Psoas muscle (tissue), 8 donors: ENCODE measurements around the gene CR1. TPM values are rescaled to one million over a fixed set of nuclear protein-coding genes. Genes with fewer than 3 reads are reported as not detected.
A peak's percentile ranks its signal among the peaks of the same experiment; 100 is the strongest.
"Not testable (repeated sequence)": the region's sequence is repeated elsewhere in the genome, so short reads cannot be mapped to it uniquely, and the experiment has no call there.

Experiments
- ATAC-seq, 4 donors: fragments of 200-7000 bp; cut with Tn5 transposase; one replicate each; pipeline ENCODE4 v1.9.1; 2020; ENCODE audit warnings: moderate library complexity in 3 of 4, mild to moderate bottlenecking in 2 of 4
- DNase-seq, 2 donors: peaks; one replicate each; pipeline ENCODE4 v3.0.0-alpha.2; 2020
- H3K27ac ChIP-seq: fragments of 200-600 bp; one replicate; pipeline ENCODE4 v1.8.0; 2022
- H3K27me3 ChIP-seq, 3 donors: fragments of 200-600 bp in 1 of 3; one replicate each; pipeline versions ENCODE4 v1.6.1 to v1.8.0; 2013 to 2022; ENCODE audit warnings: low read length in 2 of 3, mild to moderate bottlenecking in 2 of 3, moderate library complexity in 1 of 3; ENCODE audit not compliant: insufficient read depth in 3 of 3
- H3K36me3 ChIP-seq, 2 donors: fragments of 200-600 bp in 1 of 2; one replicate each; pipeline versions ENCODE4 v1.6.1 to v1.8.0; 2013 to 2022; ENCODE audit warnings: low read depth in 1 of 2, mild to moderate bottlenecking in 1 of 2, moderate library complexity in 1 of 2; ENCODE audit not compliant: insufficient read depth in 1 of 2
- H3K4me1 ChIP-seq: fragments of 200-600 bp; one replicate; pipeline ENCODE4 v1.8.0; 2022
- H3K4me3 ChIP-seq: fragments of 200-600 bp; one replicate; pipeline ENCODE4 v1.8.0; 2022; ENCODE audit warnings: mild to moderate bottlenecking
- H3K9me3 ChIP-seq: fragments of 200-600 bp; one replicate; pipeline ENCODE4 v1.8.0; 2022
- CTCF ChIP-seq: fragments of 200-600 bp; IDR thresholded peaks from one replicate; pipeline ENCODE4 v1.8.0; 2022; ENCODE audit warnings: antibody characterized with exemption
- WGBS, 3 donors: extraction: QIAGEN DNeasy Blood & Tissue Kit; methylation state at CpG; one replicate each; pipeline versions ENCODE4 v1.1.6 to v1.1.7; 2013; 5-methylcytosine and 5-hydroxymethylcytosine counted together
- intact Hi-C, 2 donors: fragments of 100-400 bp; cut with DNase I; formaldehyde crosslinking; loops; one replicate each; pipeline versions ENCODE4 v1.11.0 to v1.14.2; 2022
- polyA plus RNA-seq, 3 donors: library from polyadenylated mRNA; stranded (reverse); fragments of 200-250 nt; gene quantifications; one replicate each; pipeline ENCODE4 v1.2.3, GENCODE V29; 2013
- total RNA-seq, 4 donors: library from RNA; stranded (reverse); fragmentation: NEBNext Ultra II Directional in 2 of 4; extraction: Animal tissue kit (Norgen Biotek cat#: 25700) in 2 of 4; gene quantifications; one replicate each; pipeline versions ENCODE4 v1.2.1 to v1.2.4, GENCODE V29; 2021 to 2023
- donor health status: healthy with polysubstance abuse.
- donor health status: DM: no; HTN: no; CAD: no; lungs with moderate emphysema.
- donor health status: Bipolar disorder and iron deficiency.
- donor health status: healthy.
- donor health status: DM: yes; HTN: yes; CAD: no.
- donor health status: DM: no; HTN: no; CAD: no.
- donor health status: DM: no; HTN: no; CAD: no.
- donor health status: DM: yes; HTN: yes; CAD: no.

Gene CR1
- total and polyA plus RNA-seq, 7 donors = 0.08 to 3.9 (median 0.87) TPM

GRCh38 chr1:207635569-207636186 lies 139.7 kb downstream of the CR1 start:
- H3K4me1 ChIP-seq, H3K9me3 ChIP-seq, H3K4me3 ChIP-seq, intact Hi-C loops, DNase-seq, H3K27me3 ChIP-seq, ATAC-seq, H3K27ac ChIP-seq, H3K36me3 ChIP-seq: not testable (repeated sequence)
- WGBS, 3 donors = 53 to 56% (median 54%) methylated on average over 7 of the region's 7 CpGs

GRCh38 chr1:207638487-207639145 lies 142.7 kb downstream of the CR1 start:
- H3K27me3 ChIP-seq = not testable (repeated sequence)

GRCh38 chr1:207639362-207639761 lies 143.4 kb downstream of the CR1 start:
- intact Hi-C loops, H3K9me3 ChIP-seq, H3K27ac ChIP-seq, ATAC-seq, H3K4me1 ChIP-seq, H3K4me3 ChIP-seq, H3K27me3 ChIP-seq, H3K36me3 ChIP-seq, DNase-seq: not testable (repeated sequence)
- 54 to 68% (median 61%) methylated on average over 5 of the region's 5 CpGs for WGBS, 3 donors

More at GRCh38 chr1:207638487-207639145, 142.7 kb downstream of the CR1 start:
- H3K36me3 ChIP-seq, intact Hi-C loops, DNase-seq, H3K9me3 ChIP-seq, H3K4me3 ChIP-seq, H3K4me1 ChIP-seq, ATAC-seq, H3K27ac ChIP-seq: not testable (repeated sequence)
- whole genome bisulfite sequencing, 3 donors = 88 to 91% (median 90%) methylated on average over 9 of the region's 9 CpGs

- Histone ChIP-seq H3K4me3 (peak overlapping the region; percentile 76), H3K4me1 (no peaks in the 10 kb centered on the region), H3K27ac (no peak overlapping the region), H3K9me3 (no peaks in the 10 kb centered on the region), H3K27me3 (peaks cover 0 to 20% (median 2%) of the 10 kb centered on the region in 3 donors), H3K36me3 (no peaks in the 10 kb centered on the region)
- peak in 1 of 4 donors; percentile 16 for ATAC-seq
- WGBS, 3 donors = 20 to 27% (median 20%) methylated on average over 9 of the region's 9 CpGs
- DNase-seq = no peak
- intact Hi-C loops = no loop called here
- TF ChIP-seq CTCF = no peak
These were observed 148.4 kb downstream of the CR1 start for GRCh38 chr1:207644166-207644851.

GRCh38 chr1:207644852-207645634 lies 149.1 kb downstream of the CR1 start, which contains the start of gene CR1L:
TSS of gene CR1L (plus strand) at chr1:207645133. CDS start at chr1:207645234, 101 bp downstream.
- no peak for TF ChIP-seq CTCF
- no peak within 1 kb of the TSS for H3K27ac ChIP-seq
- 2 to 6% (median 2%) methylated on average over 64 to 65 of the region's 65 CpGs for WGBS, 3 donors
- intact Hi-C loops = no loop called here
- peaks cover 0 to 22% (median 2%) of the 10 kb centered on the region in 3 donors for H3K27me3 ChIP-seq
- peak within 1 kb of the TSS; percentile 76 for H3K4me3 ChIP-seq
- H3K9me3 ChIP-seq = no peaks in the 10 kb centered on the region
- no peaks in the 10 kb centered on the region for H3K36me3 ChIP-seq
- DNase-seq (peak; percentile 83 to 86), ATAC-seq (peak; percentile 94 to 100 (median 98))
- H3K4me1 ChIP-seq = no peaks in the 10 kb centered on the region
